OCI-LY1 (cell line): ENCODE measurements around the gene RNF144B.

Source experiments
- H2AFZ ChIP-seq: fragments of 200-600 bp; sonication (generic), shearing (Covaris generic); 2 replicates; pipeline ENCODE4 v1.6.0; 2014; ENCODE audit warnings: antibody characterized with exemption, mild to moderate bottlenecking, low read length
- H3F3A ChIP-seq: fragments of 200-600 bp; sonication (generic), shearing (Covaris generic); 2 replicates; pipeline ENCODE4 v1.6.0; 2014; ENCODE audit warnings: mild to moderate bottlenecking, antibody characterized with exemption, low read length, moderate library complexity; ENCODE audit not compliant: insufficient read depth
- H3K27ac ChIP-seq: fragments of 200-600 bp; sonication (generic); 2 replicates; pipeline ENCODE4 v1.5.1; 2014; ENCODE audit warnings: low read length, mixed run types, mild to moderate bottlenecking, low read depth; ENCODE audit not compliant: poor library complexity, severe bottlenecking
- H3K27me3 ChIP-seq: fragments of 200-600 bp; sonication (generic); 2 replicates; pipeline ENCODE4 v1.6.0; 2014; ENCODE audit warnings: antibody characterized with exemption, mild to moderate bottlenecking, low read length, moderate library complexity; ENCODE audit not compliant: insufficient read depth
- H3K36me3 ChIP-seq: fragments of 200-600 bp; sonication (generic); 2 replicates; pipeline ENCODE4 v1.6.1; 2014; ENCODE audit warnings: mild to moderate bottlenecking, antibody characterized with exemption, low read length, moderate library complexity, mixed read lengths; ENCODE audit not compliant: insufficient read depth
- H3K4me1 ChIP-seq: fragments of 200-600 bp; sonication (generic); 2 replicates; pipeline ENCODE4 v1.5.1; 2014; ENCODE audit warnings: mild to moderate bottlenecking, low read length, moderate library complexity; ENCODE audit not compliant: insufficient read depth, severe bottlenecking
- H3K4me2 ChIP-seq: fragments of 200-600 bp; sonication (generic), shearing (Covaris generic); 2 replicates; pipeline ENCODE4 v1.6.1; 2014; ENCODE audit warnings: low read length
- H3K4me3 ChIP-seq: fragments of 200-600 bp; sonication (generic); 2 replicates; pipeline ENCODE4 v1.5.1; 2014; ENCODE audit warnings: low read length, low read depth, mild to moderate bottlenecking, mixed read lengths; ENCODE audit not compliant: poor library complexity, severe bottlenecking
- H3K79me2 ChIP-seq: fragments of 200-600 bp; shearing (Covaris generic); 2 replicates; pipeline ENCODE4 v1.6.1; 2016; ENCODE audit warnings: mixed run types, low read length, mixed read lengths; ENCODE audit not compliant: insufficient read depth
- H3K9ac ChIP-seq: fragments of 200-600 bp; sonication (generic), shearing (Covaris generic); 2 replicates; pipeline ENCODE4 v1.6.1; 2014; ENCODE audit warnings: mild to moderate bottlenecking, low read length, mixed read lengths
- H3K9me2 ChIP-seq: fragments of 200-600 bp; sonication (generic), shearing (Covaris generic); 2 replicates; pipeline ENCODE4 v1.6.1; 2014; ENCODE audit warnings: low read depth, mild to moderate bottlenecking, low read length, mixed read lengths
- H3K9me3 ChIP-seq: fragments of 200-600 bp; shearing (Covaris generic); 2 replicates; pipeline ENCODE4 v1.6.1; 2014; ENCODE audit warnings: low read length, mixed read lengths
- H4K20me1 ChIP-seq: fragments of 200-600 bp; sonication (generic), shearing (Covaris generic); 2 replicates; pipeline ENCODE4 v1.6.0; 2016; ENCODE audit warnings: mild to moderate bottlenecking, low read length; ENCODE audit not compliant: insufficient read depth
- CTCF ChIP-seq: fragments of 200-600 bp; sonication (generic), shearing (Covaris generic); IDR thresholded peaks from 2 replicates; pipeline ENCODE4 v1.5.1; 2017; ENCODE audit warnings: mild to moderate bottlenecking, antibody characterized with exemption, low read length, moderate library complexity, mixed read lengths
- EZH2 ChIP-seq: fragments of 200-600 bp; sonication (generic), shearing (Covaris generic); IDR thresholded peaks from 2 replicates; pipeline ENCODE4 v1.8.0; 2017; ENCODE audit warnings: borderline replicate concordance, mixed run types, mild to moderate bottlenecking, antibody characterized with exemption, low read length, moderate library complexity, mixed read lengths

The RNF144B gene

GRCh38 chr6:18388942-18389341, 1.8 kb downstream of the RNF144B start:
- peaks cover 58% of the 10 kb centered on the region for H3K79me2 ChIP-seq
- H3F3A ChIP-seq = no peaks in the 10 kb centered on the region

GRCh38 chr6:18389479-18389878, 2.3 kb downstream of the RNF144B start:
- Histone ChIP-seq H3K36me3 (peaks cover 17% of the 10 kb centered on the region), H3K27ac (peak overlapping the region; percentile 78), H3K4me2 (peak overlapping the region; percentile 83), H3K27me3 (no peaks in the 10 kb centered on the region), H4K20me1 (no peaks in the 10 kb centered on the region), H3K79me2 (peaks cover 60% of the 10 kb centered on the region), H2AFZ (no peak overlapping the region), H3F3A (no peaks in the 10 kb centered on the region), H3K9me2 (no peaks in the 10 kb centered on the region), H3K9ac (peak overlapping the region; percentile 77), H3K4me3 (peak overlapping the region; percentile 72), H3K9me3 (no peaks in the 10 kb centered on the region), H3K4me1 (peaks cover 64% of the 10 kb centered on the region)
- TF ChIP-seq EZH2 = no peak
- TF ChIP-seq CTCF = no peak

More at GRCh38 chr6:18388942-18389341, 1.8 kb downstream of the RNF144B start:
- Histone ChIP-seq H3K4me2 (peak overlapping the region; percentile 83), H3K9me2 (no peaks in the 10 kb centered on the region), H3K27me3 (no peaks in the 10 kb centered on the region), H3K27ac (peak overlapping the region; percentile 78), H3K9ac (peak overlapping the region; percentile 77), H4K20me1 (no peaks in the 10 kb centered on the region), H3K4me3 (peak overlapping the region; percentile 72), H2AFZ (no peak overlapping the region), H3K36me3 (peaks cover 14% of the 10 kb centered on the region), H3K4me1 (peaks cover 64% of the 10 kb centered on the region), H3K9me3 (no peaks in the 10 kb centered on the region)
- no peak for TF ChIP-seq EZH2

- Histone ChIP-seq H3K36me3 (peaks cover 22% of the 10 kb centered on the region), H3F3A (no peaks in the 10 kb centered on the region), H4K20me1 (no peaks in the 10 kb centered on the region), H3K9me3 (no peaks in the 10 kb centered on the region), H3K4me3 (peak overlapping the region; percentile 72), H3K27ac (peak overlapping the region; percentile 78), H3K79me2 (peaks cover 70% of the 10 kb centered on the region), H3K27me3 (no peaks in the 10 kb centered on the region), H3K4me1 (peaks cover 72% of the 10 kb centered on the region), H3K9me2 (no peaks in the 10 kb centered on the region), H2AFZ (no peak overlapping the region), H3K4me2 (peak overlapping the region; percentile 83), H3K9ac (peak overlapping the region; percentile 77)
- TF ChIP-seq CTCF (no peak), EZH2 (no peak)
Measured at GRCh38 chr6:18390476-18390875, 3.3 kb downstream of the RNF144B start.

GRCh38 chr6:18391023-18391422, 3.9 kb downstream of the RNF144B start:
- H4K20me1 ChIP-seq = no peaks in the 10 kb centered on the region
- H3F3A ChIP-seq = no peaks in the 10 kb centered on the region
- TF ChIP-seq EZH2 (no peak), CTCF (no peak)
- H3K27me3 ChIP-seq = no peaks in the 10 kb centered on the region
- peak overlapping the region; percentile 78 for H3K27ac ChIP-seq
- H3K4me2 ChIP-seq = peak overlapping the region; percentile 83
- no peaks in the 10 kb centered on the region for H3K9me3 ChIP-seq
- H3K4me1 ChIP-seq = peaks cover 74% of the 10 kb centered on the region
- H3K4me3 ChIP-seq = peak overlapping the region; percentile 72
- H3K9me2 ChIP-seq = no peaks in the 10 kb centered on the region
- H2AFZ ChIP-seq = no peak overlapping the region
- peaks cover 75% of the 10 kb centered on the region for H3K79me2 ChIP-seq
- H3K9ac ChIP-seq = peak overlapping the region; percentile 77; the same call in 1 of the 2 replicates
- peaks cover 26% of the 10 kb centered on the region for H3K36me3 ChIP-seq
